Activated B cell treated with CpG ODN at 0.5 μM for 24 hours (primary cell): ENCODE data around the gene BEGAIN. TPM values are rescaled to one million over a fixed set of nuclear protein-coding genes. Genes with fewer than 3 reads are reported as not detected.

ENCODE experiments used
- ATAC-seq: fragments of 200-7000 bp; cut with Tn5 transposase; one replicate; pipeline ENCODE4 v1.10.0; 2021; ENCODE audit warnings: low read depth, mild to moderate bottlenecking, moderate library complexity
- CTCF ChIA-PET: fragments of 350-600 bp; sonication (Branson Sonifier 250); formaldehyde crosslinking; loops from one replicate; lab custom pipeline; 2021; ENCODE audit warnings: antibody characterized with exemption; lab: Charles Lee
- POLR2A ChIA-PET: fragments of 350-600 bp; sonication (Branson Sonifier 250); formaldehyde crosslinking; loops from one replicate; lab custom pipeline; 2021; ENCODE audit warnings: antibody characterized with exemption; lab: Charles Lee
- DNase-seq: peaks from one replicate; pipeline ENCODE4 v3.0.0; 2022
- H3K27ac Mint-ChIP-seq: one replicate; pipeline ENCODE4 v1.8.0; 2020; ENCODE audit warnings: mixed read lengths
- H3K27me3 Mint-ChIP-seq: one replicate; pipeline ENCODE4 v1.8.0; 2021; ENCODE audit warnings: mixed read lengths
- H3K36me3 Mint-ChIP-seq: one replicate; pipeline ENCODE4 v1.8.0; 2021; ENCODE audit warnings: low read depth, mixed read lengths
- H3K4me1 Mint-ChIP-seq: one replicate; pipeline ENCODE4 v1.8.0; 2021; ENCODE audit warnings: mixed read lengths
- H3K4me3 Mint-ChIP-seq: one replicate; pipeline ENCODE4 v1.8.0; 2020; ENCODE audit warnings: mild to moderate bottlenecking, mixed read lengths
- H3K9me3 Mint-ChIP-seq: one replicate; pipeline ENCODE4 v1.8.0; 2020; ENCODE audit warnings: mixed read lengths
- CTCF ChIP-seq: fragments of 200-600 bp; IDR thresholded peaks from one replicate; pipeline ENCODE4 v1.8.0; 2022; ENCODE audit warnings: antibody characterized with exemption, mild to moderate bottlenecking
- intact Hi-C: fragments of 100-400 bp; cut with micrococcal nuclease; formaldehyde crosslinking; loops from one replicate; pipeline ENCODE4 v1.15.1; 2024
- total RNA-seq: library from RNA; stranded (reverse); gene quantifications from 2 replicates; pipeline ENCODE4 v1.2.3, GENCODE V29; 2022

BEGAIN gene
- total RNA-seq, 1 donor from 2014 or later, result not detected

- no peak overlapping the region for H3K27ac Mint-ChIP-seq
- no peaks in the 10 kb centered on the region for H3K36me3 Mint-ChIP-seq
- H3K4me3 Mint-ChIP-seq, result no peak overlapping the region
- ChIA-PET POLR2A (no interaction called here), CTCF (no interaction called here)
- H3K27me3 Mint-ChIP-seq, result peaks cover 9% of the 10 kb centered on the region
- no peak for ATAC-seq
- intact Hi-C loops, result no loop called here
- TF ChIP-seq CTCF, result no peak
- no peak for DNase-seq
- H3K9me3 Mint-ChIP-seq, result peaks cover 21% of the 10 kb centered on the region
- no peaks in the 10 kb centered on the region for H3K4me1 Mint-ChIP-seq
These were observed 13.8 kb upstream of the BEGAIN start for GRCh38 chr14:100601064-100601463.

- no peaks in the 10 kb centered on the region for H3K4me1 Mint-ChIP-seq
- H3K4me3 Mint-ChIP-seq, result no peak overlapping the region
- H3K27me3 Mint-ChIP-seq, result peaks cover 9% of the 10 kb centered on the region
- CTCF ChIA-PET, result no interaction called here
- DNase-seq (no peak), ATAC-seq (no peak)
- intact Hi-C loops, result no loop called here
- peaks cover 21% of the 10 kb centered on the region for H3K9me3 Mint-ChIP-seq
- no peak for TF ChIP-seq CTCF
- H3K36me3 Mint-ChIP-seq, result no peaks in the 10 kb centered on the region
- no peak overlapping the region for H3K27ac Mint-ChIP-seq
- POLR2A ChIA-PET, result no interaction called here
These were observed 12.8 kb upstream of the BEGAIN start for GRCh38 chr14:100599981-100600380.

- ChIA-PET POLR2A (no interaction called here), CTCF (no interaction called here)
- Mint-ChIP-seq H3K9me3 (no peaks in the 10 kb centered on the region), H3K36me3 (no peaks in the 10 kb centered on the region), H3K4me3 (no peak overlapping the region), H3K4me1 (no peaks in the 10 kb centered on the region), H3K27ac (no peak overlapping the region), H3K27me3 (peaks cover 9% of the 10 kb centered on the region)
- intact Hi-C loops, result no loop called here
- no peak for TF ChIP-seq CTCF
- no peak for ATAC-seq
- no peak for DNase-seq
These were observed 7.4 kb upstream of the BEGAIN start for GRCh38 chr14:100594625-100594951.

GRCh38 chr14:100593751-100594624 is 6.8 kb upstream of the BEGAIN start:
- POLR2A ChIA-PET, result no interaction called here
- ATAC-seq (no peak), DNase-seq (no peak)
- H3K9me3 Mint-ChIP-seq, result no peaks in the 10 kb centered on the region
- H3K27me3 Mint-ChIP-seq, result peaks cover 9% of the 10 kb centered on the region
- H3K27ac Mint-ChIP-seq, result no peak overlapping the region
- TF ChIP-seq CTCF, result no peak
- CTCF ChIA-PET, result no interaction called here
- intact Hi-C loops, result no loop called here
- no peak overlapping the region for H3K4me3 Mint-ChIP-seq
- H3K36me3 Mint-ChIP-seq, result no peaks in the 10 kb centered on the region
- no peaks in the 10 kb centered on the region for H3K4me1 Mint-ChIP-seq

- no peaks in the 10 kb centered on the region for H3K36me3 Mint-ChIP-seq
- CTCF ChIA-PET, result no interaction called here
- H3K4me3 Mint-ChIP-seq, result no peak overlapping the region
- H3K9me3 Mint-ChIP-seq, result no peaks in the 10 kb centered on the region
- ATAC-seq, result no peak
- H3K27me3 Mint-ChIP-seq, result peaks cover 16% of the 10 kb centered on the region
- DNase-seq, result no peak
- POLR2A ChIA-PET, result no interaction called here
- intact Hi-C loops, result no loop called here
- no peak for TF ChIP-seq CTCF
- no peak overlapping the region for H3K27ac Mint-ChIP-seq
- no peaks in the 10 kb centered on the region for H3K4me1 Mint-ChIP-seq
These were observed 5.8 kb upstream of the BEGAIN start for GRCh38 chr14:100592972-100593371.
